GM21529 (cell line): ENCODE measurements around the gene AKAP8.
"Not testable (repeated sequence)": the region's sequence is repeated elsewhere in the genome, so short reads cannot be mapped to it uniquely, and the experiment has no call there.

Experiments
- ATAC-seq: cut with Tn5 transposase; IDR thresholded peaks from one replicate; pipeline ENCODE4 v1.9.1; 2021; ENCODE audit not compliant: unreplicated experiment

AKAP8 gene

DNA sequence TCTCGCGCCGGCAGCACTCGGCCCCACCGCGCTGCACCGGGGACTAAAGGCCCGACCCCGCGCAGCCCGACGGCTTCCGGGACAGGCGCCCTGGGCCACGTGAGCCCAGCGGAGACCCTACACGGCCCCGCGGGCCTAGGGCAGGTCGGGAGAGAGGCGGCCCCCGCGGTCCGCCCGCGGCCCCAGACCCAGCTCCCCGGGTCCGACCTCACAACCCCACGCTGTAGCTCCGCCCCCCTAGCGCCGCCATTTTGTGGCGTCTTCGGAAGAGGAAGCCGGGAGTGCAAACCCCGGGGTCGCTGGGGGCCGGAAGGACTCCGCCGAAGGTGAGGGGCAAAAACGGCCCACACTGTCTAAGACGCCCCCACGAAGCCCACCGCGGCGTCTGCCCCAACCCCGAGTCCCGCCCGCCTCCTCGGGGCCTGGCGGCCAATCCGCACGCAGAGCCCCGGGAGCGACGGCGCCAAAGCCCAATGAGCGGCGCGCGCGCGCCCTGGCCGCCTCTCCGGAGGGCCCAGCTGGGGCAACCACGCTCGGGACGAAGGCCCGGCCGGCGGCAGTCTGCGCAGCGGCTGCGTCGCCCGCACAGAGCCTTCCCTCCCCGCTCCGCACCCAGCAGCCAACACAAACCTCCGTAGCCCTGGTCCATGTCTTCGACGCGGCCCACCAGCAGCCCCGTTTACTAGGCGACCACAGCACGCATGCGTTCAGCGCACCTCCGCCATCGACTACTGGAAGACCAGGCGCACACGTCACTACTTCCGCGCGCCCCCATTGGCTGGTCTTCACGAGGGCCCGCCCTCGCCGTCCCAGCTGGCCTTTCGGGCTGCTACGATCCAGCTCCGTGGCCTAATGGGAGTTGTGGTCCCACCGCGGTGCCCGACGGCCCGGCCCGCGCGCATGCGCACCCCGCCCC is at the start of gene AKAP8:
TSS of gene AKAP8 (minus strand) at position 705 of the 916 bp plus-strand sequence. CDS start at position 649, 56 bp downstream.
- ATAC-seq = peak; percentile 79

GRCh38 chr19:15427991-15428471 is 48.4 kb upstream of the AKAP8 start:
- no peak for ATAC-seq

GRCh38 chr19:15427350-15427700 is 47.7 kb upstream of the AKAP8 start:
- no peak for ATAC-seq

- ATAC-seq = no peak
Measured at GRCh38 chr19:15426485-15427349, 47.1 kb upstream of the AKAP8 start.

- ATAC-seq = no peak
Measured at GRCh38 chr19:15425321-15425950, 45.8 kb upstream of the AKAP8 start.

DNA sequence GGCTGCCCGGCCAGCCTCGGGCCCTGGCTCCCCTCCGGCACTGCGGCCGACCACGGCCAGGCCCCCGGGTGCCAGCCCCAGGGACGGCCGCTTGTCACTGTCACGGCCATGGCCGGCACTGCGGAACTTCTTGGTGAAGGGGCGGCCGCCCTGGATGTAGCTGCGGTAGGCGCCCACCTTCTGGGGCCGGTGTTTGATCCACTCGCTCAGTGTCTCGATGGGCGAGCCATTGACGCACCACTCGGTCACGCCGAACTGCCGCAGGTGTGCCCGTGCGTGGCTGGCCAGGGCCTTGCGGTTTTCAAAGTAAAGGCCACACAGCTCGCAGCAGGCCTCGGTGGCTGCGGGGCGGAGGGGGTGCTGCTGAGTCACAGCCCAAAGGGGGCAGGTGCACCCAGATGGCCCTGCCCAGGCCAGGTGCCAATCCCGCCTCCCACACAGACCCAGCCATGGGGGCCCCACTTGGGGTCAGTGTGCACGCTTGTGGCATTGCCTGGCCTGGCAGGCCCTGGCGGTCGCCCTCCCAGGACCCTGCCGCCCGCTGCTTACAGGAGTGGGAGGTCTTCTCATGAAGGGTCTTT is 45.2 kb upstream of the AKAP8 start:
- no peak for ATAC-seq

DNA sequence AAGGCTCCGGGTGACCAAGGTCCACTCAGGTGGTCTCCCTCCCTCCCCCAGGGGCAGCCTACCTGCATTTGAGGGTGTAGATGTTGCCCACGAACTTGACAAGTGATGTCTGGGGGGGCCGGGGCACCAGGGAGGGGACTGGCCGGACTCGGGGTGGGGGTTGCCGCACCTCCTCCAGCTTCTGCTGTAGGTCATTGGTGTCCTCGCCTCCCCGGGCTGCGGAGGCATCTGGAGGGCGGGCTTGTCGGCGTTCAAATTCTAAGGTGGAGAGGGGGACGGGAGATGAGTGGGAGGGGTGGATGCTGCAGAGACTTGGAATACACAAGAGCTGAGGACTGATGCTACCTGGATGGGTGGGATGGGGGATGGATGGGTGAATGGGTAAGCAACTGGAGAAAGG is 44.5 kb upstream of the AKAP8 start:
- ATAC-seq = no peak

DNA sequence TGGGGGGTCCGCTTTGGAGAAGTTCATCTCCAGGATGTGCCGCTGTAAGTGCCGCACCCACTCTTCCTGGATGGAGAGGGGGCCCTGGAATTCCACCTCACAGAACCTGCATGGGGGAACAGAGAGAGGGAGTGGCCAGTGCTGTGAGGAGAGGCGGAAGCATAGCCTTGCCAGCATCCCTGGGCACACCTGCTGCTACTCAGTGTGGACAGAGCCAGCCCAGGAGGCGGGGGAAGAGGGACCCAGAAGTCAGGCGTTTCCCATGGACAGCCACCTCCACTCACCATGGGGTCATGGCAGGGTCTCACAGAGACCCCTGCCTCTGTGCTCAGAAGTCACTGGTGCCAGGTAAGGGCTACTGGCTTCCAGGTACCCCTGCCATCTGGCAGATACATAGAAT is 43.5 kb upstream of the AKAP8 start:
- no peak for ATAC-seq

GRCh38 chr19:15422296-15423075 is 42.9 kb upstream of the AKAP8 start:
- ATAC-seq = no peak

DNA sequence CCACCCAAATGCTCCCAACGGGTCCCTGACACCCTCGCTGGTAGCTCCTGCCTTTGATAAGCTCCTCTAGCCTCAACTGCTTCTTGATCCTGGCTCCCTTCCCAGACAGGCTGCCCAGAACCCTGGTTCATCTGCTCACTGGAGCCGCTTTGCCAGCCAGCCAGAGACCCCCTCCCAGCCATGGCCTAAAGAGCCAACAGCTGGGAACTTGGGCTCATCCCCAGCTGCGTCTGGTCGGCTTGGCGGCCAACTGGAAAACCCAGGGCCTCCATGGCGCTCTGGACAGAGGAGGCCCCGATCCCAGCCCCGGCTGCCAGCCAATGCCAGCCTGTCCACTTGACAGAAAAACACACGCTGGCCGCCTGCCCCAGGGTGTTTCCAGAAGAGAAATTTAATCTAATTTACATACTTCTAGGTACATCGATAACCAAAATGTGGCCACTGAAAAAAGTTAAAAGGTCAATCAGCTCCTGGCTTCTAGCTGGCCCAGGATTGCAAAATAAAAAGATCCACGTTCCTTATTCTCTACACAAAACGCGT is 42.2 kb upstream of the AKAP8 start:
- ATAC-seq = no peak

DNA sequence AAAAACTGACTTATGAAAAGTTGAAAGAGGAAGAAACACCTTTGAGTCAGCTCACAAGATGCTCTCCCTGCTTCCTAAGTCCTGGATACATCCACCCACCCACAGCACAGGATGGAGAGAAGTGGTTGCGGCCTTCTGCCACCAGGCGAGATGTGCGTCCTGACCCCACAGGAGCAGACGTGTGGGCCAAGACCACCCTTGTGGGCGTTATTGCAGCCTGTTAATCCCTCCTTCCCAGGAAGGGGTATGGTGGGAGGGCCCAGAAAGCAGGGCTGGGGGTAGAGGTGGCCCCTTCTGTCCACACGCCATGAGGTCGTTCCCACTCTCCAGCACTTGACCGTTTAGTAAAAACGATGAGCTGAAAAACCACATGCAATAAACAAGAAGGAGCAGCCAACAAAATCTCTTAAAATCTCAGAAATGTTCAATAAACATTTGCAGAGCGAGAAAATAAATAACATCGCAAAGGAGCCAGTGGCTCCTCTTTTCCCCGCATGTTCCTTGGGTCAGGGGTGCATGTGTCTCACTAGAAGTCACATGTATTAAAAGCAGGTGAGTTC is 41.6 kb upstream of the AKAP8 start:
- ATAC-seq = no peak

DNA sequence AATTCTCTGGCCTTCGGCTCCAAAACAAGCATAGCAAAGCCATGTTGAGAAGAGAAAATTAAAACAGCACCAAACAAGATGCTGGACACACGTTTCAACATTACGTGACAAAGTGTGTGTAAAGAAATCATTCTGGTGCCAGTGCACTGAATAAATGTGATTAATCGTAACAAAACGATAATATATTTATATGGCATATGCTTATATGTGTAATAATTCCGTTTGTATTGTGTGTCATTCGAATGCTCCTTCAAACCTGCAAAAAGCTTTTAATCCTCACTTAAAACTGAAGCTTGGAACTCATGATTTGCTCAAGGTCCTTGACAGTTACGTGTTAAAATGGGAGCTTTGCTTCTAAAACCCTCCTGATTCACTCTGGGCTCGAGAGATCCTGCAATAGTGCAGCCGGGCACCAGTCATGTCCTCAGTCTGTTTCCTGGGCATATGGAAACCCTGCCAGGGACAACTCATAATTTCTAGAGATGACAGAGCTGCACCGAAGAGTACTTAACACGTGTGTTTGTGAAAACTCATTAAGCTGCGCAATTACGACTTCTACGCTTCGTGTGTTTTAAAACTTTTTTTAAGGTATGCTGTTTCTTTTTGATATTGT is 39.9 kb upstream of the AKAP8 start:
- no peak for ATAC-seq

GRCh38 chr19:15418579-15419412 is 39.2 kb upstream of the AKAP8 start, which contains the start of gene AKAP8L:
AKAP8L (minus strand) TSS chr19:15418988; CDS start chr19:15418923, 65 bp downstream.
- peak; percentile 94 for ATAC-seq

- no peak for ATAC-seq
Measured at GRCh38 chr19:15418231-15418578, 38.6 kb upstream of the AKAP8 start.

DNA sequence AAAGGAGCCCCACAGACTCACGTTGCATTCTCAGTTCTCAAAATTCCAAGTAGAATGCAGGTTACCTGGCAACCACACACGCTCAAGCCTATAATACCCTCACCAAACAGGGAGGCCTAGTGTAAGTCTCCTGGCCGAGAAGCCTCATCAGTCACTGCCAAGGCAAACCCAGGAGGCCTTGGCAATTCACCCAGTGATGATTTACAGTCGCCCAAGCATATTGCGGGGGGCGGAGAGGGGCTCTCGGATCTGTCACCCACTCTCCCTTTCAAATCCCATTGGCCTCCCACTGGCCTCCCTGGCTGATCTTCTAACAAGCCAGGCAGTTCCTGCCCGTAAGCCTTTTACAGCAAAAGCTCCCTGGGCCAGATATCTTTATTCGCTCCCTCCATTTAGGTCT is 38.1 kb upstream of the AKAP8 start:
- ATAC-seq = no peak

DNA sequence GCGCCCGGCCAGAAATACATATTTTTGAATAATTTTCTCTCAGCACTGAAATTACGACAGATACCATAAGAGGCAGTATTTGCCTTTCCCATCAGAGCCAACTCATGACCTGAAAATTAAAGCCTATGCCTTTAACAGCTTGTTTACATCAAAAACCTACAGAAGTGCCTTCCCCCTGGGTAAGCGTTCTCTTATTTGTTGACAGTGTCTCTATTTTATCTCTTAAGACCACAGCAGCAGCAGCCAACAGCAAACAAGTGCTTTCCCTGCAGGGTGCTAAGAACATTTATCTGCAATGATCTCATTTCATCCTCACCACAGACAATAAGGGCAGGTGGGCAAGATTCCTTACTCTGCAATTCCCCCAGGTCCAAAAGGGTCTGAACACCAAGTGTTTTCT is 33.2 kb upstream of the AKAP8 start:
- no peak for ATAC-seq

DNA sequence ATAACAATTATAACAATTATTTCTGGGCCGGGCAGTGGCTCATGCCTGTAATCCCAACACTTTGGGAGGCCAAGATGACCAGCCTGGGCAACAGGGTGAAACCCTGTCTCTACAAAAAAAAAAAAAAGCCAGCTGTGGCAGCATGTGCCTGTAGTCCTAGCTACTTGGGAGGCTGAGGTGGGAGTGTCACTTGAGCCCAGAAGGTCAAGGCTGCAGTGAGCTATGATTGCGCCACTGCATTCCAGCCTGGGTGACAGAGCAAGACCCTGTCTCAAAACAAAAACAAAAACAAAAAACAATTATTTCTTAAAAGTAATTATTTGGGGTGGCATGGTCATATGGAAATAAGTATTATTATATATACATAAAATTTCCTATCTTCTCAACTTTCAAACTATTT is 31.8 kb upstream of the AKAP8 start:
- not testable (repeated sequence) for ATAC-seq

GRCh38 chr19:15404780-15405211 is 25.2 kb upstream of the AKAP8 start:
- no peak for ATAC-seq
